Measurements from ENCODE around the gene ACTL6B. TPM values are rescaled to one million over a fixed set of nuclear protein-coding genes. Genes with fewer than 3 reads are reported as not detected.

The ACTL6B gene
- total and polyA plus RNA-seq, 2 of the 8 experiments (the other 6 are each of a cell fraction or from before 2014, with no cell fraction given): 2.1 to 4.5 TPM

DNA sequence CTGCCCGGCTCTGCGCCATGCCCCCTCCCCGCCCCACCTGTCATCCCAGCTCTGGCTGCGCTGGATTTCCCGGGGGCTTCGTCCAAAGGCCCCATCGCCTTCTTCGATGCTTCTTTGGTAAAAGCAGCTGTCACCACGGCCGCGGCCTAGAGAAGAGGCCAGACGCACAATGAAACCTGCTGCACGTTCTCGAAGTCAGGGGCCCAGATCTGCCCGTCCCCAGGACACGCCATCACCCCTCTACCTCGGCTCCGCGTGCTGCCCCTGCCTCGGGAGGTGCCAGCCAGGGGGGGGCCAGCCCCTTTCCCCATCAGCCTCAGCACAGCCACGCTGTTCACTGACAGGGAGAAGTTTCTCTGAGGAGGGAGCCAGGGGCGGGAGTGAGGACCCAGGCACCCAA, 31.0 kb upstream of the ACTL6B start:
- WGBS, 2 experiments (ENCODE audit: extremely low coverage in 1 of 2, insufficient coverage in 1 of 2, insufficient read length in 1 of 2, insufficient replicate concordance in 2 of 2, low coverage in 1 of 2, low lambda C conversion rate in 2 of 2, missing lambda C conversion rate in 1 of 2): 90% methylated on average over 19 of the region's 22 CpGs; no CpG with 5 or more reads in 1 of the 2 experiments
- no peak overlapping the region for H3K9ac ChIP-seq (replicated peaks in 1 of 4; ENCODE audit: extremely low read depth in 1 of 4, low read depth in 3 of 4, low read length in 3 of 4)
- DNase-seq (ENCODE audit: low read depth in 1 of 2, low spot score in 2 of 2): no peak
- H2BK20ac ChIP-seq (ENCODE audit: low read length): no peak overlapping the region
- H2AK5ac ChIP-seq (ENCODE audit: low read depth, low read length): no peak overlapping the region
- H3K4ac ChIP-seq (replicated peaks; ENCODE audit: insufficient read length, low read depth, low read length): no peak overlapping the region
- no peak for FAIRE-seq
- H3K4me2 ChIP-seq (ENCODE audit: insufficient read depth in 1 of 2, low read depth in 2 of 2, low read length in 2 of 2): no peak overlapping the region
- H3K79me1 ChIP-seq (ENCODE audit: low read depth, low read length): peaks cover 13% of the 10 kb centered on the region
- H3K14ac ChIP-seq (ENCODE audit: insufficient read length): no peak overlapping the region
- H4K5ac ChIP-seq (ENCODE audit: insufficient read length, low read depth, low read length): no peak overlapping the region
- no peak overlapping the region for H4K91ac ChIP-seq (replicated peaks; ENCODE audit: insufficient read length, low read length)
- H3K23me2 ChIP-seq (ENCODE audit: low read depth, low read length): peaks cover 5% of the 10 kb centered on the region
- peaks cover 0 to 11% (median 8%) of the 10 kb centered on the region in 4 experiments; a peak in 6 of 7 replicates for H3K4me1 ChIP-seq (replicated peaks in 1 of 4; ENCODE audit: control insufficient read depth in 3 of 4, insufficient read depth in 4 of 4, low read length in 3 of 4)
- no peak overlapping the region for H3K27ac ChIP-seq (ENCODE audit: low read depth, low read length)
- peaks cover 36 to 72% (median 60%) of the 10 kb centered on the region in 4 experiments for H3K36me3 ChIP-seq (ENCODE audit: control insufficient read depth in 2 of 4, insufficient read depth in 4 of 4, low read length in 3 of 4)
- POLR2A ChIA-PET (ENCODE audit: partially characterized antibody): interaction anchor here (0.6 to 14.3 kb wide), 5 partner anchors 8 to 90 kb away, joined by 3 to 257 read pairs (median 4); partner anchors contain the start of gene POP7
- H2AFZ ChIP-seq (ENCODE audit: low read length): no peak overlapping the region
- no peak overlapping the region for H3K18ac ChIP-seq (ENCODE audit: extremely low read depth, low read length)
- peaks cover 11 to 50% of the 10 kb centered on the region in 2 experiments for H3K79me2 ChIP-seq (ENCODE audit: control insufficient read depth in 1 of 2, insufficient read depth in 2 of 2, low read length in 2 of 2)
- no peak overlapping the region for H3K56ac ChIP-seq (replicated peaks; ENCODE audit: insufficient read length, low read depth, low read length)
- no peak overlapping the region for H2BK120ac ChIP-seq (replicated peaks; ENCODE audit: low read depth, low read length)
- H3K23ac ChIP-seq (ENCODE audit: insufficient read length): no peak overlapping the region
- CTCF ChIA-PET (ENCODE audit: partially characterized antibody): interaction anchor here (0.6 to 20.7 kb wide), 3 partner anchors 10 to 89 kb away, joined by 3 to 254 read pairs (median 7); partner anchors contain the start of gene POP7
- H4K20me1 ChIP-seq (replicated peaks in 1 of 2; ENCODE audit: control insufficient read depth in 1 of 2, insufficient read depth in 2 of 2, low read length in 2 of 2): peaks cover 30 to 54% of the 10 kb centered on the region in 2 experiments
- H2BK15ac ChIP-seq (ENCODE audit: low read length): no peak overlapping the region
- H2BK5ac ChIP-seq (ENCODE audit: low read depth, low read length): no peak overlapping the region
- no peak overlapping the region for H2BK12ac ChIP-seq (ENCODE audit: low read depth, low read length)
- no peaks in the 10 kb centered on the region for H3K27me3 ChIP-seq (replicated peaks in 1 of 4; ENCODE audit: control insufficient read depth in 3 of 4, extremely low read depth in 1 of 4, insufficient read depth in 3 of 4, low read length in 3 of 4)
- TF ChIP-seq BRCA1 (IDR thresholded peaks at IDR 0.05; ENCODE audit: low read depth, low read length) (no peak), SUZ12 (IDR thresholded peaks at IDR 0.05; ENCODE audit: low read length) (no peak)
- no peak overlapping the region for H3K4me3 ChIP-seq (ENCODE audit: extremely low read depth in 1 of 4, insufficient read depth in 2 of 4, low read depth in 3 of 4, low read length in 4 of 4)
- H4K8ac ChIP-seq (ENCODE audit: extremely low read depth, insufficient read depth, low read length): peak overlapping the region; percentile 36; the same call in 1 of the 2 replicates
- H3K9me3 ChIP-seq (ENCODE audit: insufficient read depth in 2 of 2, low read depth in 1 of 2, low read length in 1 of 2): no peaks in the 10 kb centered on the region

All from H1 (cell line).